Fibroblast of villous mesenchyme (primary cell): Measurements from ENCODE around the gene CDKN3. TPM values are rescaled to one million over a fixed set of nuclear protein-coding genes. Genes with fewer than 3 reads are reported as not detected.
A peak's percentile ranks its signal among the peaks of the same experiment; 100 is the strongest.

Source experiments
- DNase-seq: peaks from one replicate; pipeline ENCODE4 v3.0.0-alpha.2; 2010; ENCODE audit warnings: low read depth
- H3K4me3 ChIP-seq: 2 replicates; pipeline ENCODE4 v1.5.1; 2011; ENCODE audit warnings: low read depth, mild to moderate bottlenecking, low read length
- CTCF ChIP-seq: IDR thresholded peaks from 2 replicates; pipeline ENCODE4 v1.5.1; 2012; ENCODE audit warnings: low read depth, mild to moderate bottlenecking, low read length; ENCODE audit not compliant: insufficient read depth
- total RNA-seq: library from RNA; depleted of rRNA; stranded (reverse); fragments of >200 nt; gene quantifications from 2 replicates; pipeline ENCODE4 v1.2.3, GENCODE V29; 2012

CDKN3 gene
- total RNA-seq, 1 donor, result 42.7 TPM

- no peak overlapping the region for H3K4me3 ChIP-seq
- DNase-seq, result no peak
- TF ChIP-seq CTCF, result peak; percentile 2
Measured at GRCh38 chr14:54353266-54353665, 43.5 kb upstream of the CDKN3 start.

- H3K4me3 ChIP-seq, result no peak overlapping the region
- TF ChIP-seq CTCF, result no peak
- DNase-seq, result no peak
Measured at GRCh38 chr14:54353694-54354093, 43.1 kb upstream of the CDKN3 start.

- no peak for TF ChIP-seq CTCF
- DNase-seq, result peak; percentile 92
- no peak overlapping the region for H3K4me3 ChIP-seq
Measured at GRCh38 chr14:54354096-54354495, 42.7 kb upstream of the CDKN3 start.

- no peak for TF ChIP-seq CTCF
- DNase-seq, result no peak
- no peak overlapping the region for H3K4me3 ChIP-seq
Measured at GRCh38 chr14:54354968-54355641, 41.7 kb upstream of the CDKN3 start.

- H3K4me3 ChIP-seq, result no peak overlapping the region
- no peak for DNase-seq
- TF ChIP-seq CTCF, result no peak
Measured at GRCh38 chr14:54355698-54356097, 41.1 kb upstream of the CDKN3 start.

- no peak overlapping the region for H3K4me3 ChIP-seq
- DNase-seq, result peak; percentile 60
- TF ChIP-seq CTCF, result no peak
Measured at GRCh38 chr14:54356172-54356571, 40.6 kb upstream of the CDKN3 start.

GRCh38 chr14:54360667-54361066 is 36.1 kb upstream of the CDKN3 start:
- H3K4me3 ChIP-seq, result no peak overlapping the region
- no peak for TF ChIP-seq CTCF
- DNase-seq, result no peak
